Epithelial cell of proximal tubule (primary cell): ENCODE results near the gene KIF25. TPM values are rescaled to one million over a fixed set of nuclear protein-coding genes. Genes with fewer than 3 reads are reported as not detected.

Source experiments
- DNase-seq: peaks from one replicate; pipeline ENCODE4 v3.0.0-alpha.2; 2011; ENCODE audit warnings: low read depth
- H3K4me3 ChIP-seq: 2 replicates; pipeline ENCODE4 v1.5.1; 2011; ENCODE audit warnings: low read depth, mild to moderate bottlenecking, low read length
- total RNA-seq: library from RNA; depleted of rRNA; stranded (reverse); fragments of >200 nt; gene quantifications from 2 replicates; pipeline ENCODE4 v1.2.3, GENCODE V29; 2015
- TF ChIP-seq, protein P1 (sequence below): conservative IDR thresholded peaks from 2 replicates; pipeline ENCODE4 v1.5.1; 2012; ENCODE audit warnings: low read depth, mild to moderate bottlenecking, low read length

KIF25 gene
- total RNA-seq, 1 donor from 2014 or later = not detected

DNA sequence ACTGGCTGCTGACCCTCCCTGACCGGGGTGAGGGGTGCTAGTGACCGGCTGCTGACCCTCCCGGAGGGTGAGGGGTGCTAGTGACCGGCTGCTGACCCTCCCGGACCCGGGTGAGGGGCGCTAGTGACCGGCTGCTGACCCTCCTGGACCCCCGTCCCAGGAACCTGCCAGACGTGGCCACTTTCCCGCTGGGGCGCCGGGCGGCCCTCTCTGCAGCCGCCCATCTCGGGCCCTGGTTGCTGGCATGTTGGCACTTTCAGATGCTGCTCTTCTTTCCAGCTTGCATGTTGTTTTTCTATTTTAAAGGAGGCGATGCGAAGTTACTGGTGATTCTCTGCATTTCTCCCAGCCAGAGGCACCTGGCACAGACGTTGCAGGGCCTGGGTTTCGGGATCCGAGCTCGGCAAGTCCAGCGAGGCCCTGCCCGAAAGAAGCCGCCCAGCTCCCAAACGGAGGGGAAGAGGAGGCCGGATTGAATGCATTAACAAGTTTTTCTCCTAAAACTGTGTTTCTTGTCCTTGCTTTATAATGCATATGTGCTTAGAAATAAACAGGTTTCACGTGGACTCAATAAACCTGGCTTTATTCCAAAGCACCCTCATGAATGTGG, 47.2 kb downstream of the KIF25 start:
- TF ChIP-seq, protein P1, sequence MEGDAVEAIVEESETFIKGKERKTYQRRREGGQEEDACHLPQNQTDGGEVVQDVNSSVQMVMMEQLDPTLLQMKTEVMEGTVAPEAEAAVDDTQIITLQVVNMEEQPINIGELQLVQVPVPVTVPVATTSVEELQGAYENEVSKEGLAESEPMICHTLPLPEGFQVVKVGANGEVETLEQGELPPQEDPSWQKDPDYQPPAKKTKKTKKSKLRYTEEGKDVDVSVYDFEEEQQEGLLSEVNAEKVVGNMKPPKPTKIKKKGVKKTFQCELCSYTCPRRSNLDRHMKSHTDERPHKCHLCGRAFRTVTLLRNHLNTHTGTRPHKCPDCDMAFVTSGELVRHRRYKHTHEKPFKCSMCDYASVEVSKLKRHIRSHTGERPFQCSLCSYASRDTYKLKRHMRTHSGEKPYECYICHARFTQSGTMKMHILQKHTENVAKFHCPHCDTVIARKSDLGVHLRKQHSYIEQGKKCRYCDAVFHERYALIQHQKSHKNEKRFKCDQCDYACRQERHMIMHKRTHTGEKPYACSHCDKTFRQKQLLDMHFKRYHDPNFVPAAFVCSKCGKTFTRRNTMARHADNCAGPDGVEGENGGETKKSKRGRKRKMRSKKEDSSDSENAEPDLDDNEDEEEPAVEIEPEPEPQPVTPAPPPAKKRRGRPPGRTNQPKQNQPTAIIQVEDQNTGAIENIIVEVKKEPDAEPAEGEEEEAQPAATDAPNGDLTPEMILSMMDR = no peak

DNA sequence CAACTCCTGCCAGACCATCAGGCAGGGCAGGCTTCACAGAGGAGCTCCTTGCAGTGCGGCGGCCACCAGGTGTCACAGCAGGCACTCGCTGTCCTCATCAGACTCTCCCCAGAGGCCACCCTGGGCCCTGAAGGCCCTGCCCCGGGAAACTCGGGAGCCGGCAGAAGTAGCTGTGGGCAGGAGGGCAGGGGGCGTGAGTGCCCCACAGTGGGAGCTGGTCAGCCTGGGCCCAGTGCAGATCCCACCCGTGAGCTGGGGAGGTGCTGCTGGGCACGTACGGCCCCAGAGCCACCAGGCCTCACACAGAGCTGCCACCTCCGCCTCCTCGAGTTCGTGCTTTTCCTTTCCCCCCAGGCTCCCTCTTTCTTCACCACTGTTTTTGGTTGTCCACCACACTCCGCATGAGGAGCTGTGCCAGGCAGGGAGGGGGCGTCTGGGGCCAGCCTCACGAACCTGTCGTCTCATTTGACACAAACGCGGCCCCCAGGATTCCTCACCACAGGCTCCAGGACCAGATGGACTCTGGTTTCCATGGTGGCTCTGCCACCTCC, 47.7 kb downstream of the KIF25 start:
- TF ChIP-seq, protein P1 = no peak
- no peak overlapping the region for H3K4me3 ChIP-seq
- DNase-seq = no peak

More for the DNA sequence above, 47.2 kb downstream of the KIF25 start:
- DNase-seq = no peak
- no peak overlapping the region for H3K4me3 ChIP-seq

DNA sequence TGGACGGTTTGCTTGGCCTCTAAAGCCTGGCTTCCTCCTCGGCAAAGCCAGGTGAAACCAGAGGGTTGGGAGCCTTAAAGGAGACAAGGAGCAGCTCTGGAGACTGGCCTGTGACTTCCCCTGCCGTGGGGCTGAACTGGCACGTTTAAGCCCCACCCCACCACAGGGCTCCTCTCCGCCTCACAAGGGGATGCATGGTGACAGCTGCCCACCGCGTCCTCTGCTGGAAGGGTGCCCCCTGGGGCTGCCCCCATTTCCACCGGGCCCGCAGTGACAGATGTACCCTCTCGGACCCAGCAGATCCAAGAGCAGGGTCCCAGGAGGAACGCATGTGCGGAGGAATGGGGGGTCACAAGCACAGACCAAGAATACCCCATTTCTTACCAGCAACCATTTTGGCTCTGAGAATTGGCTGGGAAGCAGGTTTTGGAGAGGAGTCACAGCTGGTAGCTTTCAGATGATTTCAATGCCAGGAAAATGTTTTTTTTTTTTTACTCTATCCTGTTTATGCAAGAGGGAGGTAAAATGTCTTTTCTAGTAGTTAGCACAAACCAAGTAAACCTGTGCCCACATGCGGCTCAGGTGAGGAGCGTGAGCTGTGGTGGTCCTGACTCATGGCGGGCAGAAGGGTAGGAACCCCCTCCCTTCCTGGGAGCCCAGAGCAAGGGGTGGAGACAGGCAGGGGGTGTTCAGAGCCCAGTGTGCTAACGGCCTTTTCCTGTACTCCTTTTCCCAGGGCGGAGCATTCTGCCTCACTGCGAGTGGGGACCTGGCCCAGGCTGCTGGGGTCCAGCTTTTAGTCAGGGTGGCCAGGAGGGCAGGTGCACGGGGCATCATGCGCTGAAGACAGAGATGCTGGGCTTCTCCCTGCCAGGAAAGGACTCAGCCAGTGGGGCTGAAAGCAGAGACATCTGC, 48.5 kb downstream of the KIF25 start:
- TF ChIP-seq, protein P1 = no peak
- H3K4me3 ChIP-seq = no peak overlapping the region

DNA sequence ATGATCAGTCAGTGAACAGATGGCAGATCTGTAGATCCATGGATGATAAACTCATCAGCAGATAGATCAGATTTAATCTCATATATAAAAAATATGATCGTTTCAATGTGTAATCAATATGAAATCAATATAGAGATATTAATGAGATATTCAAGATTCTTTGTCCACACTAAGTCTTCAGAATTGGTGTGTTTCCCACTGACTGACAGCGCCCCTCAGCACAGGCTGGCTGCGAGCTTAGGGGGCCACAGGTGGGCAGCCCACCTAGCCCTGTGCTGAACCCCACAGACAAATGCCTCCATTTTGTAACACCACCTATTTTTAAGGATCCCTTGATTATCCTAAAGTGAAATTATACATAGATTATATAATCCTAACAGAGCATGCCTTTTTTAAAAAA, 49.2 kb downstream of the KIF25 start:
- TF ChIP-seq, protein P1 = no peak
- no peak overlapping the region for H3K4me3 ChIP-seq
- no peak for DNase-seq

More for the DNA sequence above, 48.5 kb downstream of the KIF25 start:
- DNase-seq = no peak

DNA sequence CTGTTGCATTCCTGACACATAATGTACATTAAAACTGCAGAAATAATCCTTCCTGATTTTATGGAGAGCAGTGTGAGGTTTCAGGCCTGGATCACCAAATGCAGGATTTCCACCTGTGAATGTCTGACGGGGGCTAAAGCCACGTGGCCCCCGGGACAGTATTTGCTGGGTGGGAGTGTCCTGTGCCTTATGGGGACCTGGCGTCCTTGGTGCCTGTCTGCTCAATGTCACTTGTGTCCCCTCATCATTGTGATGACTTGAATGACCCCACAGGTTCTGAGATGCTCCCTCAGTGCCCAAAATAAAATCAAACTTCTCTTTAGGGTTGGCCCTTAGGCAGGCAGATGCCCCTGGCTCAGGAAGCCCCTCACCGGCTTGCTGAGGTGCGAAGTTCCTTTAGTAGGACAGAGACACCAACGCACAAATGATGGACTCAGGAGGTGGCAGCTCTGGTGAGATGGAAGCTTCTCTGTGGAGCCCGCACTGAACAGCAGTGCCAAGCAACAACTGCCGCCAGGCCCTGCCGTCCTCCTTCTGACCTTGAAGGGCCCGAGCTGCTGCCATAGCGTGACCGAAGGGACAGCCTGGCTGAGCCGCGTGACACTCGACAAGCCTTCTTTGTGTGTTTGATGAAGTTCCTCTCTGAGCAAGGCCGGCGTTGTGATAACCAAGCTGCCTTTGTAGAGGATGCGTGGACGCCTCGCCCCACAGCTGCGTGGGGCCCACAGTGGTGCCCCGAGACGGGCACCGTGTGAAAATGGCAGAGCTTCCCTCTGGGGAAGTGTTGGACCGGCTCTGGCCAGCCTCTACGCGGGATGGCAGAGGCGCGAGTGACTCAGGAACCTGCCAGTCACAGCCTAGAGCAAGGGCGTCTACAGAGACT, 50.6 kb downstream of the KIF25 start:
- no peak for DNase-seq
- TF ChIP-seq, protein P1 = no peak
- H3K4me3 ChIP-seq = no peak overlapping the region

DNA sequence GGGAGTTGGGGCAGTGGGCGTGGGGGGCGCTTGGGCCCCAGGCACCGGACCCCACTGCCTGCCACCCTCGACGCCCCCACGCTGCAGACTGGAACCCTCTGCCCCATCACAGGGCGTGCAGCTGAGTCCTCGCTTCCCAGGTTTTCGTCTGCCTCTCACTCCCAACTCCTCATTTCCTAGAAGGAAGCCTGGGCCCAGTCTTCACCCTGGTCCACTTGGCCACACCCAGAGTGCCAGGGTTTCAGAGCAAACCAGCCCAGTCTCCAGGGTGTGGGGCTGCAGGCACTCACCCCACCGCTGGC, 51.2 kb downstream of the KIF25 start:
- TF ChIP-seq, protein P1 = no peak
- DNase-seq = no peak

More for the DNA sequence above, 51.2 kb downstream of the KIF25 start:
- H3K4me3 ChIP-seq = no peak overlapping the region
